Mucosa of descending colon (tissue), 3 donors: ENCODE measurements around the gene SLC39A9. TPM values are rescaled to one million over a fixed set of nuclear protein-coding genes. Genes with fewer than 3 reads are reported as not detected.
A peak's percentile ranks its signal among the peaks of the same experiment; 100 is the strongest.

Experiments
- ATAC-seq: fragments of 200-7000 bp; cut with Tn5 transposase; one replicate; pipeline ENCODE4 v1.9.1; 2020; ENCODE audit warnings: mild to moderate bottlenecking, moderate library complexity
- DNase-seq, 3 donors: peaks; one replicate each; pipeline ENCODE4 v3.0.0-alpha.2; 2020
- H3K36me3 ChIP-seq: fragments of 200-600 bp; one replicate; pipeline ENCODE4 v1.8.0; 2021; ENCODE audit warnings: low read depth, mild to moderate bottlenecking
- H3K4me1 ChIP-seq: fragments of 200-600 bp; one replicate; pipeline ENCODE4 v1.8.0; 2021; ENCODE audit warnings: low read depth, mild to moderate bottlenecking
- H3K4me3 ChIP-seq: fragments of 200-600 bp; one replicate; pipeline ENCODE4 v1.8.0; 2021; ENCODE audit warnings: mild to moderate bottlenecking
- H3K9me3 ChIP-seq: fragments of 200-600 bp; one replicate; pipeline ENCODE4 v1.8.0; 2021; ENCODE audit warnings: mild to moderate bottlenecking
- intact Hi-C, 2 donors: fragments of 100-400 bp; cut with DNase I in 1 of 2; cut with micrococcal nuclease in 1 of 2; formaldehyde crosslinking; loops; one replicate each; pipeline versions ENCODE4 v1.11.0 to v1.11.1; 2022; cut with DNase I, micrococcal nuclease
- total RNA-seq, 3 donors: library from RNA; stranded (reverse); fragmentation: NEBNext Ultra II Directional in 2 of 3; extraction: Animal tissue kit (Norgen Biotek cat#: 25700) in 2 of 3; gene quantifications; one replicate each; pipeline versions ENCODE4 v1.2.1 to v1.2.4, GENCODE V29; 2021 to 2023
- TF ChIP-seq, protein P1 (sequence below): fragments of 200-600 bp; IDR thresholded peaks from one replicate; pipeline ENCODE4 v1.8.0; 2022; ENCODE audit warnings: antibody characterized with exemption, mild to moderate bottlenecking
- donor health status: DM: no; HTN: no; CAD: no; lungs with moderate emphysema.
- donor health status: DM: no; HTN: no; CAD: no.
- donor health status: DM: no; HTN: yes; CAD: no.

Gene SLC39A9
- total RNA-seq, 3 donors from 2014 or later = 52.5 to 82.9 (median 78.5) TPM

DNA sequence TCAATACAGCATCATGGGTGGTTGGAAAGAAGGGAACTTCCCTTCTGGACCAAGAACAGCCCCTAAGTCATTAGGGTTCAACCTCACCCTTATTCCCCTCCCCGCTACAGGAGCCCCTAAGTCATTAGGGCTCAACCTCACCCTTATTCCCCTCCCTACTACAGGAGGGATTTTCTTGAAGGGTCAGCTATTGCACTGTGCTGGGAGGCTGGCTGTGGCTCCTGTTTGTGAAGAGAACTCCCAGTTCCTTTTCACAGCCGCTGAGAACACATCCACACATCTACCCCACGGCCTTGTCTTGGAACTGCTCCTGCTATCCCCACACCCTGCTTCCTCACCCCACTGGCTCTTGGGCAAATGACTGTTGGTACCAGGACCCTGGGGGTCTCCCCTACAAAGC is 45.3 kb upstream of the SLC39A9 start:
- no peak overlapping the region for H3K4me3 ChIP-seq
- intact Hi-C loops = no loop called here
- no peaks in the 10 kb centered on the region for H3K4me1 ChIP-seq
- H3K36me3 ChIP-seq = no peaks in the 10 kb centered on the region
- no peaks in the 10 kb centered on the region for H3K9me3 ChIP-seq
- no peak for ATAC-seq
- TF ChIP-seq, protein P1, sequence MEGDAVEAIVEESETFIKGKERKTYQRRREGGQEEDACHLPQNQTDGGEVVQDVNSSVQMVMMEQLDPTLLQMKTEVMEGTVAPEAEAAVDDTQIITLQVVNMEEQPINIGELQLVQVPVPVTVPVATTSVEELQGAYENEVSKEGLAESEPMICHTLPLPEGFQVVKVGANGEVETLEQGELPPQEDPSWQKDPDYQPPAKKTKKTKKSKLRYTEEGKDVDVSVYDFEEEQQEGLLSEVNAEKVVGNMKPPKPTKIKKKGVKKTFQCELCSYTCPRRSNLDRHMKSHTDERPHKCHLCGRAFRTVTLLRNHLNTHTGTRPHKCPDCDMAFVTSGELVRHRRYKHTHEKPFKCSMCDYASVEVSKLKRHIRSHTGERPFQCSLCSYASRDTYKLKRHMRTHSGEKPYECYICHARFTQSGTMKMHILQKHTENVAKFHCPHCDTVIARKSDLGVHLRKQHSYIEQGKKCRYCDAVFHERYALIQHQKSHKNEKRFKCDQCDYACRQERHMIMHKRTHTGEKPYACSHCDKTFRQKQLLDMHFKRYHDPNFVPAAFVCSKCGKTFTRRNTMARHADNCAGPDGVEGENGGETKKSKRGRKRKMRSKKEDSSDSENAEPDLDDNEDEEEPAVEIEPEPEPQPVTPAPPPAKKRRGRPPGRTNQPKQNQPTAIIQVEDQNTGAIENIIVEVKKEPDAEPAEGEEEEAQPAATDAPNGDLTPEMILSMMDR = no peak
- no peak for DNase-seq

DNA sequence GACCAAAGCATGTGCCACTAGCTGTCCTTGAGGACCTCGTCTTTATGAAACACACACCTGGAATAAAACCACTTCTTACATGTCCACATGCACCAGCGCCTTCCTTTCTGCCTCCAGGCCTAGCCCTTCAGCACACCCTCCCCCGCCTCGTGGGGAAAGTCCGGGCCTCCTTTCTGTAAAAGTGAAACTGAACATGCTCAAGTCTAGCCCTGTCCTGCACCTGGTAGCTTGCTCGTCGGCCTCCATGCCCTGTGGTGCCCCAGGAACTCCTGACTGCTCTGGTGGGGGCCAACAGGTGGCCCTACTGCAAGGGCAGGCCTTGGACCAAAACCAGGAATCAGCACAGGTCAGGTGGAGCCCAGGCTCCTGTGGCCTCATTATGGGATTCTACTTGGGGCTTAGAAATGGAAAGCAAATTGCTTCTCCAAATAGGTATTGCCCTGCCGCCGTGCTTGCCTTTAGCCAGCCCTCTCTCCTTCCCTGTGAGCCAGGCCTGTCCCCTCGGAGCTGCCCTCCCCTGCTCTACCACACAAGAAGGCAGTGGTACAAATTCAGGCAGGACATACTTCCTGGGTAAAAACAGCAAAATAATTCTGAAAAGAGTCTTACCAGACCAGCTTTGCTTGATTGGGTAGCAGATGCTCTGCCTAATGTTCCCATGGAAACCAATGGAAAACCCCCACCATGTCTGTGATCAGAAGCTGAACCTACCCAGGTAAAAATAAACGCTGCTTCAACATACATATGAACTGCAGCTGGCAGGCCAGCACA is 43.9 kb upstream of the SLC39A9 start:
- ATAC-seq = peak; percentile 87

GRCh38 chr14:69355154-69355597 is 43.3 kb upstream of the SLC39A9 start:
- Histone ChIP-seq H3K36me3 (no peaks in the 10 kb centered on the region), H3K9me3 (no peaks in the 10 kb centered on the region), H3K4me1 (no peaks in the 10 kb centered on the region), H3K4me3 (no peak overlapping the region)
- TF ChIP-seq, protein P1 = no peak
- intact Hi-C loops = no loop called here
- DNase-seq (no peak), ATAC-seq (no peak)

More for the DNA sequence above, 43.9 kb upstream of the SLC39A9 start:
- TF ChIP-seq, protein P1 = no peak
- intact Hi-C loops = no loop called here
- Histone ChIP-seq H3K4me1 (no peaks in the 10 kb centered on the region), H3K36me3 (no peaks in the 10 kb centered on the region), H3K9me3 (no peaks in the 10 kb centered on the region), H3K4me3 (no peak overlapping the region)
- DNase-seq = peak; percentile 59 to 77 (median 70)

GRCh38 chr14:69355607-69356281 is 42.7 kb upstream of the SLC39A9 start:
- ATAC-seq (peak; percentile 20), DNase-seq (no peak)
- Histone ChIP-seq H3K4me3 (no peak overlapping the region), H3K9me3 (no peaks in the 10 kb centered on the region), H3K4me1 (no peaks in the 10 kb centered on the region), H3K36me3 (no peaks in the 10 kb centered on the region)
- intact Hi-C loops = no loop called here
- TF ChIP-seq, protein P1 = no peak

GRCh38 chr14:69356903-69357543 is 41.5 kb upstream of the SLC39A9 start:
- Histone ChIP-seq H3K9me3 (no peaks in the 10 kb centered on the region), H3K4me1 (no peaks in the 10 kb centered on the region), H3K36me3 (no peaks in the 10 kb centered on the region), H3K4me3 (no peak overlapping the region)
- DNase-seq (no peak), ATAC-seq (no peak)
- intact Hi-C loops = no loop called here
- TF ChIP-seq, protein P1 = no peak
